ENCODE measurements around the gene RHOBTB3.
"Not testable (repeated sequence)": the region's sequence is repeated elsewhere in the genome, so short reads cannot be mapped to it uniquely, and the experiment has no call there.

The RHOBTB3 gene

GRCh38 chr5:95801961-95802360 lies 70.8 kb downstream of the RHOBTB3 start:
- DNase-seq, result no peak

- DNase-seq, result no peak
These were observed 72.4 kb downstream of the RHOBTB3 start for GRCh38 chr5:95803271-95804148.

GRCh38 chr5:95804736-95805539 lies 73.8 kb downstream of the RHOBTB3 start:
- no peak for DNase-seq

DNA sequence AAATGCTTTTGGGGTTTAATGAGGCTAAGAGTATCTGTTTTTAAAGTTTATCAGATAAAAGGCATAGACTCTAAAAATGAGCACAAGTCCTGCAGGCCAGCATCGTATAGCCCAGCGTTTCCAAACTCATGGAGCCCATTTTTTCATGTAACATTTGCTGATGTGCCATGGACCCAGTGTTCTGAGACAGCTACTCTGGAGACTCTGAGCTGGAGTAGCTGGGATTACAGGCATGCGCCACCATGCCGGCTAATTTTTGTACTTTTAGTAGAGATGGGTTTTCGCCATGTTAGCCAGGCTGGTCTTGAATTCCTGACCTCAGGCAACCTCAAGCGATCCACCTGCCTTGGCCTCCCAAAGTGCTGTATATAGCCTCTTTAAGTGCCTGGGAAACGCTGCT lies 75.6 kb downstream of the RHOBTB3 start:
- no peak for DNase-seq

- DNase-seq, result no peak
These were observed 77.0 kb downstream of the RHOBTB3 start for GRCh38 chr5:95808013-95808685.

- DNase-seq, result no peak
These were observed 77.7 kb downstream of the RHOBTB3 start for GRCh38 chr5:95808686-95809413.

DNA sequence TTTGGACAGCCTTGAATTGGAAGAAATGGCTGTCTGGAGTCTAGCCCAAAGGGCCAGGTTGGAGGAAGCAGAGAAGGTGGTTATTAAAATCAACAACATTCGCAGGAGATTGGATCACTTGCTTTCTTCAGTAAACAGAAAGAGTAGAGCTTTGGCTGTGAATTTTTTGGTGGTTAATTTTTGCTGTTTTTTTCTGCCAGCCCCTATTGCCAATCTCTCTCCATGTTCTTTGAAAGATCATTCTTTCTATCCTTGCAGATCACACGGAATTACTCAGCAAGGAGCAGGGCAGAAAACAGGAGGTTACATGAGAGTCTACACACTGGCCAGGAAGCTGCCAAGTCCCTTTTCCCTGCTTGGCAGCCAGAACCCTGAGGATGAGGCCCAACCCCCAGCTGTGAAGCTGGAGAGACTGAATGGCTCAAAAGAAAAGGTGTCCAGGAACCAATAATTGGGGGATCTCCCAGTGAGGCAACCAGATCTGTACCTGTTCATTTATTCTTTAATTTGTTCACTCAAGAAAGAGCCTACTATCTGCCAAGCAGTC lies 78.4 kb downstream of the RHOBTB3 start:
- DNase-seq, result peak; percentile 6

DNA sequence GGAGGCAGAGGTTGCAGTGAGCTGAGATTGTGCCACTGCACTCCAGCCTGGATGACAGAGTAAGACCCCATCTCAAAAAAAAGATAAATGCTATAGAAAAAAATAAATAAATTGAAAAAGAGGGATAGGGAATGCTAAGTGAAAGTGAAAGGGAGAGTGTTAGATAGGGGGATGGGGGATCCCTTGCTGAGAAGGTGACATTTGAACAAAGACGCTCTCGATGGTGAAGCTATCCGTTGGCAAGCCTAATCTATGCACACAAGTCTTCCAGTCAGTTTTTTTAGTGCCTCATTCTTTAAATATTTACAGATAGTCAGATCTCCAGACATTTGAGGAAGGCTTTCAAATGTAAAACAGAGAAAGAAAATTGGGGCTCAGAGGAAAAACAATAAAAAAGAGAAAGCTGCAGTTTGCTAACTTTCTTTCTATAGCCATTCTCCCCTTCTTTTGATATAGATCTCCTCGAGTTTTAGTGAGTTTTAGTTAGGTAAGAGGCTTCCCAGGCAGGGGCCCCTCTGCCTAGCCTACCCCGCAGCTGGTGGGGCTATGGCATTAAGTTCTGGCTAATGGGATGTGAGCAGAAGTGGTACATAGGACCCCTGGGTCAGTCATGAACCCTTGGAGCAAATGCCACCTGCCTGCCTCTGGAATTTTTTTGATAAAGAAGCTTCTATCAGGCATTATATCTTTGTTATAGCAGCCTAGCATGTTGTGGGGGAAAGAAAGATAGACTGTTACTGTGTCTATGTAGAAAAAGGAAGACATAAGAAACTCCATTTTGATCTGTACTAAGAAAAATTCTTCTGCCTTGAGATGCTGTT lies 79.4 kb downstream of the RHOBTB3 start:
- no peak for DNase-seq

GRCh38 chr5:95811126-95811423 lies 79.9 kb downstream of the RHOBTB3 start:
- not testable (repeated sequence) for DNase-seq

- DNase-seq, result not testable (repeated sequence)
These were observed 80.4 kb downstream of the RHOBTB3 start for GRCh38 chr5:95811461-95812073.

GRCh38 chr5:95812074-95812471 lies 80.9 kb downstream of the RHOBTB3 start:
- DNase-seq, result no peak

GRCh38 chr5:95813035-95813434 lies 81.9 kb downstream of the RHOBTB3 start:
- DNase-seq, result not testable (repeated sequence)

GRCh38 chr5:95815155-95815729 lies 84.1 kb downstream of the RHOBTB3 start:
- no peak for DNase-seq

- no peak for DNase-seq
These were observed 85.2 kb downstream of the RHOBTB3 start for GRCh38 chr5:95816341-95816740.

GRCh38 chr5:95816776-95817175 lies 85.6 kb downstream of the RHOBTB3 start:
- DNase-seq, result no peak

- peak; percentile 35 for DNase-seq
These were observed 86.3 kb downstream of the RHOBTB3 start for GRCh38 chr5:95817430-95817829.

GRCh38 chr5:95818181-95819147 lies 87.3 kb downstream of the RHOBTB3 start:
- DNase-seq, result no peak

DNA sequence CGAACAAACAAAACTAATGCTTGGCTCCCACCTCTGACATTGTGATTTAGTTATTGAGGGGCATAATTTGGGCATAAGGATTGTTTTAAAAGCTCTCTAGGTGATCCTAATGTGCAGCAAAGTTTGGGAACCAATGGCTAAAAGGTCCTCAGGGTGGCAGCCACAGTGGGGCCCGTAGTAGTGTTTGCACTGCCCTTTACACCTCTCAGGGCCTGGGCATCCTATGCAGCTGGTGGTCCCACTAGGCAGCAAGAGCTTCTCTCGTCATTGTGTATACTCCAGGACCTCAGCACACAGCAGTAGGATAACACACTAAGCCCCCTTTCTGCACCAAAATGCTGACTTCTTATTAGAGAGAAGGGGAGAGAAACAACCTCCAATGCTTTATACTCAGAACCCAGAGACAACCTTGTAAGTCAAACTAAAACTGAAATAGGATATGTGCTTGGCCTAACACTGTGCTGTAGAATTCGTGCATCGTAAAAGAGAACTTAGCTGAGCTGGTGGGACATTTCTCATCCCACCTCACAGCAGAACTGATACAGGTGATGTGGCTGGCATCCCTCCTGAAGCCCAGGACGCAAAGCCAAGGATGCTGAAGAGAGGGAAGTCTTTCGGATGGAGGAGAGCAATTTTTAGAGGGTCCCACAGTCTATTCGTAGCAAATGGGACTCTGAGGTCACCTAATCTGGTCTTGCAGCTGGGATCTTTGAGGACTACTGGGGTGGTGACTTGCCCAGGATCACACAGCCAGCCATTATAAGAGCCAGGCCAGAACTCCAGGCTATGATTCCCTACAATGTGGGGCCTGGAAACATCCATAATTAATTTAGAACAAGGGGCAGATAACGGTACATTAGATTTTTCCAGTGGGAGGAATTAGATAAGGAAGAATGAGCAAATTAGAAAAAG lies 90.2 kb downstream of the RHOBTB3 start:
- DNase-seq, result no peak

All from NCI-H2029 treated with DMSO at 0.1 percent for 48 hours (cell line).